Retinal pigment epithelial cell (primary cell): ENCODE data around the gene CHCHD10.

ENCODE experiments used
- DNase-seq: peaks from one replicate; pipeline ENCODE4 v3.0.0-alpha.2; 2010; ENCODE audit warnings: low read depth
- H3K4me3 ChIP-seq: 2 replicates; pipeline ENCODE4 v1.5.1; 2011; ENCODE audit warnings: mild to moderate bottlenecking, low read length, control low read depth, moderate library complexity
- TF ChIP-seq, protein P1 (sequence below): conservative IDR thresholded peaks from 2 replicates; pipeline ENCODE4 v1.5.1; 2011; ENCODE audit warnings: low read depth, low read length, control low read depth, inconsistent platforms

Gene CHCHD10

DNA sequence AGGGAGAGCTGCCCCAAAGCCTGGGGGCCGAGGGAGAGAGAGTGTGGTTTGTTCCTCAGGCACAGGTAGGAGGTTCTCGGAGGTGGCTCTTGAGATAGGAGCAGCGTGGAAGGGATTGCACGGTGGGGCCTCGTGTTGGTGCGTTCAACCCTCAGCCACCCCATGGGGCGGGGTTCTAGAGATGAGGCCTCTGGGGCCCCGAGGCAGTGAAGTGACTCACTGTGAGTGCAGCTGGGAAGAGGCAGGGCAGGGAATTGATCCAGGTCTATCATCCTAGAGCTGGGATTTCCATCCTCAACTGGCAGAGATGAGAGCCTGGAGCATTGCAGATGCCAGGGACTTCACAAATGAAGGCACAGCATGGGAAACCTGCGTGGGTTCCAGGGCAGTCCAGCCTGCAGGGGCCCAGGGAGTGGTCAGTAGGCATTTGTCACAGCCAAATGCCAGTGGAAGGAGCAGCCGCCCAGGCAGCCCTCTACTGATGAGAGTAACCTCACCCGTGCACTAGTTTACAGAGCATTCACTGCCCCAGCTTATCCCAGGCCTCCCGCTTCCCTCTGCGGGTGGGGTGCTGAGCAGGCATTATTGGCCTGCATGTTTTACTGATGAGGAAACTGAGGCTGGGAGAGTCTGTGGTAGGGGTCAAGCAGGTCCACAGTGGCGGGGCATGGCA, 13.9 kb upstream of the CHCHD10 start:
- no peak overlapping the region for H3K4me3 ChIP-seq
- DNase-seq, result no peak
- TF ChIP-seq, protein P1, sequence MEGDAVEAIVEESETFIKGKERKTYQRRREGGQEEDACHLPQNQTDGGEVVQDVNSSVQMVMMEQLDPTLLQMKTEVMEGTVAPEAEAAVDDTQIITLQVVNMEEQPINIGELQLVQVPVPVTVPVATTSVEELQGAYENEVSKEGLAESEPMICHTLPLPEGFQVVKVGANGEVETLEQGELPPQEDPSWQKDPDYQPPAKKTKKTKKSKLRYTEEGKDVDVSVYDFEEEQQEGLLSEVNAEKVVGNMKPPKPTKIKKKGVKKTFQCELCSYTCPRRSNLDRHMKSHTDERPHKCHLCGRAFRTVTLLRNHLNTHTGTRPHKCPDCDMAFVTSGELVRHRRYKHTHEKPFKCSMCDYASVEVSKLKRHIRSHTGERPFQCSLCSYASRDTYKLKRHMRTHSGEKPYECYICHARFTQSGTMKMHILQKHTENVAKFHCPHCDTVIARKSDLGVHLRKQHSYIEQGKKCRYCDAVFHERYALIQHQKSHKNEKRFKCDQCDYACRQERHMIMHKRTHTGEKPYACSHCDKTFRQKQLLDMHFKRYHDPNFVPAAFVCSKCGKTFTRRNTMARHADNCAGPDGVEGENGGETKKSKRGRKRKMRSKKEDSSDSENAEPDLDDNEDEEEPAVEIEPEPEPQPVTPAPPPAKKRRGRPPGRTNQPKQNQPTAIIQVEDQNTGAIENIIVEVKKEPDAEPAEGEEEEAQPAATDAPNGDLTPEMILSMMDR, result no peak

DNA sequence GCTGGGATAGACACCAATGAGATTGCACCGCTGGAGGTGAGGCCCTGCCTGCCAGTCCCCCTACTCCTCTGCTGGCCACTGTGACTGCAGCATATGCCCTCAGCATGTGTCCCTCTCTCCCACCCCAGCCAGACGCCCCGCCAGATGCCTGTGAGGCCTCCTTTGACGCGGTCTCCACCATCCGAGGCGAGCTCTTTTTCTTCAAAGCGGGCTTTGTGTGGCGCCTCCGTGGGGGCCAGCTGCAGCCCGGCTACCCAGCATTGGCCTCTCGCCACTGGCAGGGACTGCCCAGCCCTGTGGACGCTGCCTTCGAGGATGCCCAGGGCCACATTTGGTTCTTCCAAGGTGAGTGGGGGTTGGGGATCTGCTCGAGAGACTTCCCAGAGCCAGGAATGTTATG, 13.3 kb upstream of the CHCHD10 start:
- H3K4me3 ChIP-seq, result no peak overlapping the region
- TF ChIP-seq, protein P1, result no peak
- DNase-seq, result no peak

- no peak overlapping the region for H3K4me3 ChIP-seq
- DNase-seq, result no peak
- TF ChIP-seq, protein P1, result no peak
Observed at GRCh38 chr22:23780146-23780748, 12.5 kb upstream of the CHCHD10 start.

DNA sequence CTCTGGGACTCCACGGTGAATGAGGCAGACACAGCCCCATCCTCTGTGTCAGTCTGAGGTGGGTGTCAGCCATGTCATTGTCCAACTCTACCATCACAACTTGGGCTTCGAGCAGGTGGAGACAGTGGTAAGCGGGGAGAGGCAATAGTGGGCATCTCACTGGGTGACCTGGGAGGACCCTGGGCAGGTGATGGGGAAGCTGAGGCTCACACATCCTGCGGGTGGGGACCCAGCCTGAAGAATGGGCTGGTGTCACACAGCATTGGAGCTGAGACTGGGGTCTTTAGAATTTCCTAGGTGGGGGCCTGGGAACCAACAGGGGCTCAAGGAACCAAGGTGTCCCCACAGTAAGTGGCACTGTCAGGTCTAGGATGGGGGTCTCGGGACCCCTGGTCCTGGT, 12.0 kb upstream of the CHCHD10 start:
- TF ChIP-seq, protein P1, result no peak
- H3K4me3 ChIP-seq, result no peak overlapping the region
- no peak for DNase-seq

DNA sequence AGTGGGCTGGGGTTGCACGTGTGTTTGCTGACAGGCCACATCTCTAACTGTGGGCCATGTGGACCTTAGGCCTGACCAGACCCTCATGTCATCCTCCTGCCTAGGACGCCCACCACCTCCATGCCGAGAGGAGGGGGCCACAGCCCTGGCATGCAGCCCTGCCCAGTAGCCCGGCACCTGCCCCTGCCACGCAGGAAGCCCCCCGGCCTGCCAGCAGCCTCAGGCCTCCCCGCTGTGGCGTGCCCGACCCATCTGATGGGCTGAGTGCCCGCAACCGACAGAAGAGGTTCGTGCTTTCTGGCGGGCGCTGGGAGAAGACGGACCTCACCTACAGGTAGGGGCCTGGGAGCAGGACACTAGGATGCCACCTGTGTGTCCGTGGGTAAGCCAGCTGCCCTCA, 11.3 kb upstream of the CHCHD10 start:
- TF ChIP-seq, protein P1, result no peak

GRCh38 chr22:23778577-23778900, 10.8 kb upstream of the CHCHD10 start:
- TF ChIP-seq, protein P1, result no peak
- no peak for DNase-seq
- no peak overlapping the region for H3K4me3 ChIP-seq

More for the DNA sequence above, 11.3 kb upstream of the CHCHD10 start:
- no peak for DNase-seq
- no peak overlapping the region for H3K4me3 ChIP-seq
